Measurements from ENCODE around the gene SHISA7. TPM values are rescaled to one million over a fixed set of nuclear protein-coding genes. Genes with fewer than 3 reads are reported as not detected.

Gene SHISA7
- total RNA-seq, 6 experiments from 2014 or later, result not detected

GRCh38 chr19:55482967-55483705 lies 40.0 kb upstream of the SHISA7 start:
- no peaks in the 10 kb centered on the region for H3K9me3 Mint-ChIP-seq
- DNase-seq, result no peak
- no peak overlapping the region for H3K27ac Mint-ChIP-seq
- peaks cover 2% of the 10 kb centered on the region for H3K27me3 Mint-ChIP-seq (ENCODE audit: insufficient read depth)
- no peaks in the 10 kb centered on the region; the same call in 1 of the 2 replicates for H3K36me3 Mint-ChIP-seq (ENCODE audit: low read depth)
- no peak overlapping the region for H3K4me3 Mint-ChIP-seq
- TF ChIP-seq CTCF (IDR thresholded peaks at IDR 0.05), result no peak
- H3K4me1 Mint-ChIP-seq (ENCODE audit: low read depth), result peaks cover 41% of the 10 kb centered on the region

GRCh38 chr19:55482156-55482961 lies 39.3 kb upstream of the SHISA7 start:
- TF ChIP-seq CTCF (IDR thresholded peaks at IDR 0.05), result no peak
- Mint-ChIP-seq H3K4me1 (ENCODE audit: low read depth) (peaks cover 44% of the 10 kb centered on the region), H3K9me3 (no peaks in the 10 kb centered on the region), H3K36me3 (ENCODE audit: low read depth) (no peaks in the 10 kb centered on the region; the same call in 1 of the 2 replicates), H3K4me3 (no peak overlapping the region), H3K27me3 (ENCODE audit: insufficient read depth) (peaks cover 2% of the 10 kb centered on the region), H3K27ac (no peak overlapping the region)
- DNase-seq, result no peak

GRCh38 chr19:55481794-55482155 lies 38.7 kb upstream of the SHISA7 start:
- TF ChIP-seq CTCF (IDR thresholded peaks at IDR 0.05), result no peak
- H3K4me1 Mint-ChIP-seq (ENCODE audit: low read depth), result peaks cover 43% of the 10 kb centered on the region
- no peaks in the 10 kb centered on the region for H3K9me3 Mint-ChIP-seq
- no peak overlapping the region for H3K27ac Mint-ChIP-seq
- no peak overlapping the region for H3K4me3 Mint-ChIP-seq
- H3K27me3 Mint-ChIP-seq (ENCODE audit: insufficient read depth), result peaks cover 4% of the 10 kb centered on the region
- no peak for DNase-seq
- peaks cover 4% of the 10 kb centered on the region for H3K36me3 Mint-ChIP-seq (ENCODE audit: low read depth)

- no peak overlapping the region for H3K27ac Mint-ChIP-seq
- TF ChIP-seq CTCF (IDR thresholded peaks at IDR 0.05), result no peak
- DNase-seq, result no peak
- H3K9me3 Mint-ChIP-seq, result no peaks in the 10 kb centered on the region
- peaks cover 41% of the 10 kb centered on the region for H3K4me1 Mint-ChIP-seq (ENCODE audit: low read depth)
- H3K4me3 Mint-ChIP-seq, result no peak overlapping the region
- H3K27me3 Mint-ChIP-seq (ENCODE audit: insufficient read depth), result peaks cover 4% of the 10 kb centered on the region
- peaks cover 4% of the 10 kb centered on the region for H3K36me3 Mint-ChIP-seq (ENCODE audit: low read depth)
Measured at GRCh38 chr19:55481148-55481793, 38.2 kb upstream of the SHISA7 start.

GRCh38 chr19:55479451-55480230 lies 36.5 kb upstream of the SHISA7 start:
- H3K4me3 Mint-ChIP-seq, result no peak overlapping the region
- H3K36me3 Mint-ChIP-seq (ENCODE audit: low read depth), result peaks cover 4% of the 10 kb centered on the region
- no peak for DNase-seq
- H3K9me3 Mint-ChIP-seq, result no peaks in the 10 kb centered on the region
- peak overlapping the region; percentile 19; the same call in 1 of the 2 replicates for H3K27ac Mint-ChIP-seq
- H3K27me3 Mint-ChIP-seq (ENCODE audit: insufficient read depth), result peaks cover 4% of the 10 kb centered on the region
- no peak for TF ChIP-seq CTCF (IDR thresholded peaks at IDR 0.05)
- peaks cover 40% of the 10 kb centered on the region for H3K4me1 Mint-ChIP-seq (ENCODE audit: low read depth)

Measured in HFFc6 (cell line).